Endothelial cell of umbilical vein (primary cell): ENCODE data around the gene NAT16.

Experiments used
- CTCF ChIP-seq, 2 donors: IDR thresholded peaks; 1 replicate in 1 of 2; 2 replicates in 1 of 2; pipeline ENCODE4 v1.5.1; 2011; ENCODE audit warnings: low read length in 2 of 2, mild to moderate bottlenecking in 2 of 2, moderate library complexity in 2 of 2, control low read depth in 1 of 2, inconsistent platforms in 1 of 2, low read depth in 1 of 2; ENCODE audit not compliant: insufficient read depth in 1 of 2; ENCODE audit errors: extremely low read depth in 1 of 2
- EZH2 ChIP-seq: IDR thresholded peaks from 2 replicates; pipeline ENCODE4 v1.6.1; 2012; ENCODE audit warnings: borderline replicate concordance, low read depth, mild to moderate bottlenecking, moderate library complexity, low read length, inconsistent platforms; ENCODE audit not compliant: severe bottlenecking
- GATA2 ChIP-seq: IDR thresholded peaks from 2 replicates; pipeline ENCODE4 v1.7.0; 2011; ENCODE audit warnings: low read depth, mild to moderate bottlenecking, moderate library complexity, mixed read lengths, low read length; ENCODE audit not compliant: insufficient read length, insufficient read depth
- MYC ChIP-seq: IDR thresholded peaks from one replicate; pipeline ENCODE4 v1.6.1; 2011; ENCODE audit warnings: mild to moderate bottlenecking, low read depth, low read length
- POLR2A ChIP-seq: IDR thresholded peaks from 2 replicates; pipeline ENCODE4 v1.6.1; 2012; ENCODE audit warnings: low read depth, mild to moderate bottlenecking, control low read depth, low read length

GRCh38 chr7:101170617-101171441, 9.3 kb downstream of the NAT16 start:
- TF ChIP-seq POLR2A = no peak
- no peak for TF ChIP-seq CTCF (IDR thresholded peaks at IDR 0.05; ENCODE audit: extremely low read depth in 1 of 2, insufficient read depth in 1 of 2, low read depth in 1 of 2, low read length in 2 of 2)
- TF ChIP-seq GATA2 = no peak
- no peak for TF ChIP-seq MYC
- TF ChIP-seq EZH2 = peak; percentile 20
